ENCODE results near the gene CABP7.

The CABP7 gene

GRCh38 chr22:29780748-29781676 is 61.2 kb downstream of the CABP7 start:
- no peak for DNase-seq

Measured in NCI-H526 treated with DMSO at 0.1 percent for 48 hours (cell line).